ENCODE results near the gene HTR7. TPM values are rescaled to one million over a fixed set of nuclear protein-coding genes. Genes with fewer than 3 reads are reported as not detected.

HTR7 gene
- total and polyA plus RNA-seq, 2 donors from 2014 or later, result 0.38 TPM; not detected in 1

- Histone ChIP-seq H3K36me3 (ENCODE audit: control insufficient read depth in 2 of 3, insufficient read depth in 3 of 3, low read length in 3 of 3) (no peaks in the 10 kb centered on the region), H3K9me3 (ENCODE audit: control insufficient read depth in 2 of 3, insufficient read depth in 1 of 3, low read length in 3 of 3) (no peaks in the 10 kb centered on the region), H3K4me1 (ENCODE audit: control insufficient read depth in 2 of 3, insufficient read depth in 2 of 3, low read depth in 1 of 3, low read length in 3 of 3) (no peaks in the 10 kb centered on the region), H3K27me3 (ENCODE audit: control insufficient read depth, insufficient read depth, low read length) (no peaks in the 10 kb centered on the region), H3K9ac (ENCODE audit: low read length in 3 of 3) (no peak overlapping the region), H3K4me3 (ENCODE audit: low read length in 3 of 3) (no peak overlapping the region), H3K27ac (ENCODE audit: low read depth in 2 of 2, low read length in 2 of 2) (no peak overlapping the region)
- no peak for DNase-seq
- no peak for TF ChIP-seq CTCF (IDR thresholded peaks at IDR 0.05; ENCODE audit: borderline replicate concordance, extremely low read depth, insufficient read depth)
- no peak for FAIRE-seq
- intact Hi-C loops (cut with DNase I), result no loop called here
These were observed 77.4 kb downstream of the HTR7 start for GRCh38 chr10:90780488-90780887.

GRCh38 chr10:90779548-90779947, 78.3 kb downstream of the HTR7 start:
- Histone ChIP-seq H3K4me1 (ENCODE audit: control insufficient read depth in 2 of 3, insufficient read depth in 2 of 3, low read depth in 1 of 3, low read length in 3 of 3) (no peaks in the 10 kb centered on the region), H3K4me3 (ENCODE audit: low read length in 3 of 3) (no peak overlapping the region), H3K27ac (ENCODE audit: low read depth in 2 of 2, low read length in 2 of 2) (no peak overlapping the region), H3K36me3 (ENCODE audit: control insufficient read depth in 2 of 3, insufficient read depth in 3 of 3, low read length in 3 of 3) (no peaks in the 10 kb centered on the region), H3K9ac (ENCODE audit: low read length in 3 of 3) (no peak overlapping the region), H3K9me3 (ENCODE audit: control insufficient read depth in 2 of 3, insufficient read depth in 1 of 3, low read length in 3 of 3) (no peaks in the 10 kb centered on the region), H3K27me3 (ENCODE audit: control insufficient read depth, insufficient read depth, low read length) (no peaks in the 10 kb centered on the region)
- FAIRE-seq, result no peak
- TF ChIP-seq CTCF (IDR thresholded peaks at IDR 0.05; ENCODE audit: borderline replicate concordance, extremely low read depth, insufficient read depth), result no peak
- DNase-seq, result no peak
- intact Hi-C loops (cut with DNase I), result no loop called here

- Histone ChIP-seq H3K27me3 (ENCODE audit: control insufficient read depth, insufficient read depth, low read length) (no peaks in the 10 kb centered on the region), H3K4me3 (ENCODE audit: low read length in 3 of 3) (no peak overlapping the region), H3K36me3 (ENCODE audit: control insufficient read depth in 2 of 3, insufficient read depth in 3 of 3, low read length in 3 of 3) (no peaks in the 10 kb centered on the region), H3K9ac (ENCODE audit: low read length in 3 of 3) (no peak overlapping the region), H3K9me3 (ENCODE audit: control insufficient read depth in 2 of 3, insufficient read depth in 1 of 3, low read length in 3 of 3) (no peaks in the 10 kb centered on the region), H3K4me1 (ENCODE audit: control insufficient read depth in 2 of 3, insufficient read depth in 2 of 3, low read depth in 1 of 3, low read length in 3 of 3) (no peaks in the 10 kb centered on the region), H3K27ac (ENCODE audit: low read depth in 2 of 2, low read length in 2 of 2) (no peak overlapping the region)
- no peak for TF ChIP-seq CTCF (IDR thresholded peaks at IDR 0.05; ENCODE audit: borderline replicate concordance, extremely low read depth, insufficient read depth)
- DNase-seq (no peak), FAIRE-seq (no peak)
- intact Hi-C loops (cut with DNase I), result no loop called here
These were observed 80.2 kb downstream of the HTR7 start for GRCh38 chr10:90777621-90778020.

- DNase-seq, result no peak
- Histone ChIP-seq H3K9ac (ENCODE audit: low read length in 3 of 3) (no peak overlapping the region), H3K27me3 (ENCODE audit: control insufficient read depth, insufficient read depth, low read length) (no peaks in the 10 kb centered on the region), H3K4me1 (ENCODE audit: control insufficient read depth in 2 of 3, insufficient read depth in 2 of 3, low read depth in 1 of 3, low read length in 3 of 3) (no peaks in the 10 kb centered on the region), H3K9me3 (ENCODE audit: control insufficient read depth in 2 of 3, insufficient read depth in 1 of 3, low read length in 3 of 3) (no peaks in the 10 kb centered on the region), H3K36me3 (ENCODE audit: control insufficient read depth in 2 of 3, insufficient read depth in 3 of 3, low read length in 3 of 3) (no peaks in the 10 kb centered on the region), H3K4me3 (ENCODE audit: low read length in 3 of 3) (no peak overlapping the region), H3K27ac (ENCODE audit: low read depth in 2 of 2, low read length in 2 of 2) (no peak overlapping the region)
- FAIRE-seq, result no peak
- intact Hi-C loops (cut with DNase I), result no loop called here
- TF ChIP-seq CTCF (IDR thresholded peaks at IDR 0.05; ENCODE audit: borderline replicate concordance, extremely low read depth, insufficient read depth), result no peak
These were observed 82.3 kb downstream of the HTR7 start for GRCh38 chr10:90775351-90776028.

Measured in kidney (tissue), 14 donors.